Transverse colon (tissue), 4 donors: Measurements from ENCODE around the gene ZMYM5.

ENCODE experiments used
- CTCF ChIP-seq, 5 experiments: fragments of 200-600 bp in 3 of 5; fragments of 450-650 bp in 2 of 5; sonication (generic) in 3 of 5; IDR thresholded peaks; 1 replicate in 2 of 5; 2 replicates in 3 of 5; pipeline ENCODE4 v1.5.1; 2016 to 2017; ENCODE audit warnings: antibody characterized with exemption in 5 of 5, inconsistent platforms in 3 of 5, mild to moderate bottlenecking in 2 of 5, moderate library complexity in 1 of 5
- EP300 ChIP-seq: sonication (generic); formaldehyde crosslinking; IDR thresholded peaks from one replicate; pipeline ENCODE4 v1.6.1; 2017; ENCODE audit warnings: antibody characterized with exemption, low read depth
- POLR2A ChIP-seq: fragments of 450-650 bp; IDR thresholded peaks from one replicate; pipeline ENCODE4 v1.6.1; 2016; ENCODE audit warnings: antibody characterized with exemption, mild to moderate bottlenecking, moderate library complexity
- POLR2AphosphoS5 ChIP-seq, 3 donors: sonication (generic); formaldehyde crosslinking; IDR thresholded peaks; one replicate each; pipeline ENCODE4 v1.6.1; 2016; ENCODE audit warnings: antibody characterized with exemption in 3 of 3

GRCh38 chr13:19805765-19806164, 57.7 kb downstream of the ZMYM5 start:
- TF ChIP-seq POLR2A (no peak), POLR2AphosphoS5 (IDR thresholded peaks at IDR 0.05) (no peak), EP300 (no peak), CTCF (IDR thresholded peaks at IDR 0.05) (no peak)
